Mucosa of rectum (tissue), 2 donors: ENCODE measurements around the gene SYT11.

Experiments
- H3K27ac ChIP-seq, 2 donors: one replicate each; pipeline ENCODE4 v1.7.0; 2013; ENCODE audit warnings: inconsistent platforms in 2 of 2, low read depth in 2 of 2, low read length in 2 of 2
- H3K27me3 ChIP-seq, 2 donors: one replicate each; pipeline ENCODE4 v1.7.0; 2013; ENCODE audit warnings: low read length in 2 of 2; ENCODE audit not compliant: control insufficient read depth in 2 of 2, insufficient read depth in 2 of 2
- H3K36me3 ChIP-seq, 2 donors: one replicate each; pipeline ENCODE4 v1.7.0; 2013; ENCODE audit warnings: low read length in 2 of 2; ENCODE audit not compliant: control insufficient read depth in 2 of 2, insufficient read depth in 2 of 2
- H3K4me1 ChIP-seq, 2 donors: one replicate each; pipeline ENCODE4 v1.7.0; 2013; ENCODE audit warnings: low read length in 2 of 2, mild to moderate bottlenecking in 1 of 2; ENCODE audit not compliant: control insufficient read depth in 2 of 2, insufficient read depth in 2 of 2
- H3K4me3 ChIP-seq, 2 donors: one replicate each; pipeline ENCODE4 v1.7.0; 2013; ENCODE audit warnings: low read length in 2 of 2
- H3K9ac ChIP-seq, 2 donors: one replicate each; pipeline ENCODE4 v1.7.0; 2013; ENCODE audit warnings: low read length in 2 of 2, low read depth in 1 of 2, mild to moderate bottlenecking in 1 of 2
- H3K9me3 ChIP-seq, 2 donors: one replicate each; pipeline ENCODE4 v1.7.0; 2013; ENCODE audit warnings: low read length in 2 of 2; ENCODE audit not compliant: control insufficient read depth in 2 of 2
- donor health status: healthy.
- donor health status: Normal muscosa, but diverticular disease.

The SYT11 gene

GRCh38 chr1:155860970-155861510 is 1.7 kb downstream of the SYT11 start:
- Histone ChIP-seq H3K27me3 (no peaks in the 10 kb centered on the region), H3K4me3 (peak overlapping the region; percentile 33 to 41), H3K36me3 (no peaks in the 10 kb centered on the region), H3K27ac (peak overlapping the region; percentile 71 to 76), H3K9me3 (no peaks in the 10 kb centered on the region), H3K4me1 (peaks cover 13 to 14% of the 10 kb centered on the region in 2 donors), H3K9ac (peak overlapping the region; percentile 50 to 60)

GRCh38 chr1:155861896-155862295 is 2.5 kb downstream of the SYT11 start:
- Histone ChIP-seq H3K4me1 (peaks cover 6 to 8% of the 10 kb centered on the region in 2 donors), H3K9ac (no peak overlapping the region), H3K27ac (no peak overlapping the region), H3K4me3 (no peak overlapping the region), H3K27me3 (no peaks in the 10 kb centered on the region), H3K9me3 (no peaks in the 10 kb centered on the region), H3K36me3 (no peaks in the 10 kb centered on the region)

- no peaks in the 10 kb centered on the region for H3K9me3 ChIP-seq
Measured at GRCh38 chr1:155864393-155864792, 5.0 kb downstream of the SYT11 start.

GRCh38 chr1:155867766-155868165 is 8.4 kb downstream of the SYT11 start:
- Histone ChIP-seq H3K4me1 (no peaks in the 10 kb centered on the region), H3K4me3 (no peak overlapping the region), H3K9ac (no peak overlapping the region), H3K36me3 (no peaks in the 10 kb centered on the region), H3K9me3 (no peaks in the 10 kb centered on the region), H3K27ac (no peak overlapping the region), H3K27me3 (no peaks in the 10 kb centered on the region)

More at GRCh38 chr1:155864393-155864792, 5.0 kb downstream of the SYT11 start:
- no peaks in the 10 kb centered on the region for H3K36me3 ChIP-seq
- H3K9ac ChIP-seq = no peak overlapping the region
- H3K27me3 ChIP-seq = no peaks in the 10 kb centered on the region
- no peak overlapping the region for H3K4me3 ChIP-seq
- no peak overlapping the region for H3K27ac ChIP-seq
- H3K4me1 ChIP-seq = peaks cover 0 to 5% of the 10 kb centered on the region in 2 donors

GRCh38 chr1:155871390-155871789 is 12.0 kb downstream of the SYT11 start:
- Histone ChIP-seq H3K4me1 (no peaks in the 10 kb centered on the region), H3K4me3 (no peak overlapping the region), H3K27me3 (no peaks in the 10 kb centered on the region), H3K27ac (no peak overlapping the region), H3K9ac (no peak overlapping the region), H3K36me3 (no peaks in the 10 kb centered on the region), H3K9me3 (no peaks in the 10 kb centered on the region)

GRCh38 chr1:155872527-155872926 is 13.2 kb downstream of the SYT11 start:
- Histone ChIP-seq H3K9ac (no peak overlapping the region), H3K27ac (no peak overlapping the region), H3K27me3 (no peaks in the 10 kb centered on the region), H3K4me3 (no peak overlapping the region), H3K9me3 (no peaks in the 10 kb centered on the region), H3K4me1 (no peaks in the 10 kb centered on the region), H3K36me3 (no peaks in the 10 kb centered on the region)

GRCh38 chr1:155873860-155874259 is 14.5 kb downstream of the SYT11 start:
- H3K4me3 ChIP-seq = no peak overlapping the region
- no peak overlapping the region for H3K27ac ChIP-seq
- no peaks in the 10 kb centered on the region for H3K27me3 ChIP-seq
- no peaks in the 10 kb centered on the region for H3K9me3 ChIP-seq
- no peaks in the 10 kb centered on the region for H3K4me1 ChIP-seq
- no peak overlapping the region for H3K9ac ChIP-seq
- H3K36me3 ChIP-seq = no peaks in the 10 kb centered on the region

GRCh38 chr1:155877945-155878344 is 18.6 kb downstream of the SYT11 start:
- H3K4me1 ChIP-seq = peaks cover 0 to 2% of the 10 kb centered on the region in 2 donors
- no peak overlapping the region for H3K9ac ChIP-seq
- H3K27me3 ChIP-seq = no peaks in the 10 kb centered on the region
- H3K9me3 ChIP-seq = no peaks in the 10 kb centered on the region
- H3K4me3 ChIP-seq = no peak overlapping the region
- peaks cover 0 to 2% of the 10 kb centered on the region in 2 donors for H3K36me3 ChIP-seq
- no peak overlapping the region for H3K27ac ChIP-seq

- Histone ChIP-seq H3K9ac (no peak overlapping the region), H3K27me3 (no peaks in the 10 kb centered on the region), H3K36me3 (peaks cover 0 to 2% of the 10 kb centered on the region in 2 donors), H3K27ac (no peak overlapping the region), H3K9me3 (no peaks in the 10 kb centered on the region), H3K4me1 (peaks cover 0 to 2% of the 10 kb centered on the region in 2 donors), H3K4me3 (no peak overlapping the region)
Measured at GRCh38 chr1:155880251-155880650, 20.9 kb downstream of the SYT11 start.

- Histone ChIP-seq H3K4me3 (no peak overlapping the region), H3K36me3 (peaks cover 0 to 2% of the 10 kb centered on the region in 2 donors), H3K4me1 (peaks cover 0 to 2% of the 10 kb centered on the region in 2 donors), H3K9ac (no peak overlapping the region), H3K27me3 (no peaks in the 10 kb centered on the region), H3K27ac (no peak overlapping the region), H3K9me3 (no peaks in the 10 kb centered on the region)
Measured at GRCh38 chr1:155880950-155881349, 21.6 kb downstream of the SYT11 start.
